GM19043 (cell line): ENCODE data around the gene EGLN2.
"Not testable (repeated sequence)": the region's sequence is repeated elsewhere in the genome, so short reads cannot be mapped to it uniquely, and the experiment has no call there.

Experiments used
- ATAC-seq: cut with Tn5 transposase; IDR thresholded peaks from one replicate; pipeline ENCODE4 v1.9.1; 2021; ENCODE audit warnings: low read depth; ENCODE audit not compliant: unreplicated experiment

EGLN2 gene

DNA sequence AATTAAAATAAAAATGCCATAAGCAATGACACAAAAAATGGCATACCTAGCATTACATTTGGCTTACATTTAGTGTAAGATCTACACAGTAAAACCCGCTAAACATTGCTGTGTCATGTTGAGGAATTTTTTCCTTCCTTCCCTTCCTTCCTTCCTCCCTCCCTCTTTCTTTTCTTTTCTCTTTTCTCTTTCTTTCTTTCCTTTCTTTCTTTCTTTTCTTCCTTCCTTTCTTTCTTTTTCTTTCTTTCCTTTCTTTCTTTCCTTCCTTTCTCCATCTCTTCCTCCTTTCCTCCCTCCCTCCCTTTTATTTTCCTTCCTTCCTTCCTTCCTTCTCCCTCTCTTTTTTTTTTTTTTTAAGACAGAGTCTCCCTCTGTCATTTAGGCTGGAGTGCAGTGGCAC is 39.5 kb downstream of the EGLN2 start:
- ATAC-seq: not testable (repeated sequence)

DNA sequence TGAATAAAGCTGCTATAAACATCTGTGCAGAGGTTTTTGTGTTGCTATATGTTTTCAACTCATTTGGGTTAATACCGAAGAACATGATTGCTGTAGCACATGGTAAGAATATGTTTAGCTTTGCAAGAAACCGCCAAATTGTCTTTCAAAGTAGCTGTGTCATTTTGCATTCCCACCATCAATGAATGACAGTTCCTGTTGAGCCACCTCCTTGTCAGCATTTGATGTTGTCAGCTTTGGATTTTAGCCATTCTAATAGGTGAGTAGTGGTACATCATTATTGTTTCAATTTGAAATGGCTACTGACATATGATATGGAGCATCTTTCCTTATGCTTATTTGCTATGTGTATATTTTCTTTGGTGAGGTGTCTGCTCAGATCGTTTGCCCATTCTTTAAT is 43.0 kb downstream of the EGLN2 start:
- ATAC-seq: not testable (repeated sequence)

DNA sequence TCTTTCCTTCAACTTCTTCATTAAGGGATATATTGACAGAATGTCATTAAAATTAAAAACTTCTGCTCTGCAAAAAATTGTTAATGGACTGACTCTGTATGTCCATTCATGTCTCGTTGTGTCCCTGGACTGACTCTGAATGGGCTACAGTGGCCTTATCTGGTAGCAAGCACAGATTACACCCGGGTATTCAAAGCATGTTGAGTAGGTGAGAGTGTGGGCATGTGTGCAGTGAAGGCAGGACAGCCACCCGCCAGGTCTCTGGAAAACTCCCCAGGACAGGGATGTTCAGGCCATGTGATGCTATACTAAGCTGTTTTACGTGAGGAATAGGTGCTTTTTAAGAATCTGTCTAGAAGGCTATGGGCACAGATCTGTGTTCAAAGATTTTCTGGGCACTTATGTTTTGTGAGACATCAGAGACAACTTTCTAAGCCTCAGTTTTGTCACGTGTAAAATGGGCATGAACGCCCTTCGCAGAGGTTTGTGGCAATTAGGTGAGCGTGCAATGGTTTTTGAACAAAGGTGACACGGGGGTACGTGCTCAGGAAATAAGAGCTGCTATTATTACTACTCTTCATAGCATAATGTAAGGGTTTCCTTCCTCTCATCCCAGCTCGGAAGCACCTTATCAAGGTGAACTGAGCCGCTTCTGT is 44.1 kb downstream of the EGLN2 start:
- ATAC-seq: not testable (repeated sequence)

DNA sequence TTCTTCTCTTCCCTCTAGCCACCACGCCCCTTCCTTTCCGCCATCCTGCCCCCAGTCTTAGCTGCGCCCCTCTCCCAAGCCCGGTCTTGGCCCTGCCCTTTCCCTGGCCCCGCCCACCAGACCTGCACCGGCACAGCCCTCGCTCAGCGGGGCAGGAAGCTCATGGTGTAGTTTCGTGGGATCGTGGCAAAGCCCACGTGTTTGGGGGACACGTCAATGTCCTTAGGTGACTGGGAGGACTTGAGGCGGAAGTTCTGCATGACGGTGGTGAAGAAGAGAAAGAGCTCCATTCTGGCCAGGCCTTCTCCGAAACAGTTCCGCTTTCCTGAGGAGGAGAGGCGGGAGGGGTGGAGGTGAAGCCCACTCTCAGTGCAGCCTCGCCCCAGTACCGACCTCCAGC is 44.7 kb downstream of the EGLN2 start:
- not testable (repeated sequence) for ATAC-seq

DNA sequence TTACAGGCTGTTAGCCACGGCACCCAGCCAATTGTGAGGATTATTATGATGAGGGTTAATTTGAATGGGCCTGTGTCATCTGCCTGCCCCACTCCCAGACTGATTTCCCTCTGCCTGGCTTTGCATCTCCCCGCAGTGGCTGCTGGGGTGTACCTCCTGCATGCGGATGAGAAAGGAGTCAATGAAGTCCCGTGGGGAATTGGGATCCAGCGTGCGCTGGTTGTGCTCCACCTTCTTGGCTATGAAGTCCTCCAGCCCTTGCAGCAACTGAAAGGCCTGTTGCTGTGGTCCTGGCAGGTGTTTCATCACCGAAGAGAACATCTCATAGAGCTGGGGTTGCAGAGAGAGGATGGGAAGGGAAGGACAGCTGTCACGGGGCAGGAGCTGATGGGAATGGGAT is 47.7 kb downstream of the EGLN2 start:
- not testable (repeated sequence) for ATAC-seq

DNA sequence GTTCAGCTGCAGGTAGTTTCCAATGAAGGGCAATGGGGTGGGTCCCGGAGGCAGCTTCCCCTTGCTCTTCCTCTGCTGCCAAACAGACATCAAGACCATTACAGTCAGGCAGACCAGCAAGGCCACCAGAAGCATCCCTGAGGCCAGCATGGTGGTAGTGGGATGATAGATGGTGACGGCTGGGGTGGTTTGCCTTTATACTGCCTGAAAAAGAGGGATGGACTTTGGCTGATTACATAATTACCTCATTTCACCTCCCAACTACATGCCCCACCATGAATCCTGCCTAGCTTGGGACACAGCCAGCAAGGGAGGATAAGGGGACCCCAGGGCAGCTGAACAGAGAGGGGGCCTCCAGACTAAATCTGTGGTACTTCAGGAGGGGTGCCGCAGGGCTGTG is 51.3 kb downstream of the EGLN2 start, which contains the start of gene CYP2A6:
TSS of gene CYP2A6 (minus strand) at position 171 of the 400 bp plus-strand sequence. CDS start at position 150, 21 bp downstream.
- not testable (repeated sequence) for ATAC-seq

DNA sequence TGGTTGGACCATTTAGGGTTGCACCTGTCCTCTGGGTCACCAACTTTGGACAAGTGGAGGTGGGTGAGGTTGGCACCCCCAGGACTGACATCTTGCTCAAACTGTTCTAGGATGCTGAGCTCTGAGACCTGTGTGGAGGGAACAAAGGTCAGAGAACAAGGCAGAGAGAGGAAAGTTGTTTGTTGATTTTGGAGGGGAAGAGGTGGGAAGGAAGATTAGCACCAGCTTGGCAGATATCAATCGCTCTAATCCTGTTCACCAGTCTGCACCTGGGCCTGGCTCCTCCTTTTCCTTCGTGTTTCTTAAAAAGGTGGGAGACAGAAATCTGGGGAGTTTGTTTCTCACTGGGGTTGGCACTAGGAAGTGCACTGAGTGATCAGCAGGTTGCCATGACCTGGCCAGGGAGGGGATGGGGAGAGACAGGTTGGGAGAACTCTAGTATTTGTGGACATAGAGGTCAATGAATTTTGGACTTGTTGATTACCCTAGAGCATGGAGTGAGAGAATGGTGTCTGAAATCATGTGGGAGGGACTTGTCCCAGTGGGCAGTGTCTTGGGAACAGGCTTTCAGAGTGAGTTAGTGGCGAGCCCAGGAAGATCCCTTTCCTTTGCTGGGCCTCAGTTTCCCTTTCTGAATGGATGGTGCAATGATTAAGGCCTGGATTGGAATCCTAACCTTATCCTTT is 53.6 kb downstream of the EGLN2 start:
- ATAC-seq: not testable (repeated sequence)
